ENCODE results near the gene VPREB3. TPM values are rescaled to one million over a fixed set of nuclear protein-coding genes. Genes with fewer than 3 reads are reported as not detected.

VPREB3 gene
- total and polyA plus RNA-seq, 10 of the 15 experiments (the other 5 are each of a cell fraction or from before 2014, with no cell fraction given): 0.75 to 79.5 (median 23.8) TPM

GRCh38 chr22:23800297-23801237, 46.3 kb upstream of the VPREB3 start:
- Histone ChIP-seq H3K27me3 (replicated peaks in 1 of 2; ENCODE audit: control insufficient read depth in 2 of 2, insufficient read depth in 2 of 2, low read length in 1 of 2) (no peaks in the 10 kb centered on the region), H3K27ac (ENCODE audit: control insufficient read depth, insufficient read depth) (peak overlapping the region; percentile 89), H3K9me3 (replicated peaks; ENCODE audit: control insufficient read depth, insufficient read depth, low read length) (no peaks in the 10 kb centered on the region), H4K20me1 (ENCODE audit: control insufficient read depth, insufficient read depth) (no peaks in the 10 kb centered on the region), H3K79me2 (ENCODE audit: control insufficient read depth, insufficient read depth, low read length) (peaks cover 30% of the 10 kb centered on the region), H3K36me3 (ENCODE audit: control insufficient read depth in 2 of 2, insufficient read depth in 2 of 2, low read length in 1 of 2) (peaks cover 20 to 32% of the 10 kb centered on the region in 2 experiments), H3K4me2 (ENCODE audit: control insufficient read depth, insufficient read depth) (peak overlapping the region; percentile 19), H2AFZ (ENCODE audit: control insufficient read depth, low read depth, low read length) (no peak overlapping the region), H3K4me1 (ENCODE audit: control insufficient read depth, insufficient read depth, low read length) (peaks cover 76% of the 10 kb centered on the region), H3K4me3 (no peak overlapping the region), H3K9ac (ENCODE audit: control insufficient read depth, insufficient read depth, low read length) (peak overlapping the region; percentile 53; the same call in 1 of the 2 replicates)
- CTCF ChIA-PET: interaction anchor here (0.7 to 1.4 kb wide), 4 partner anchors 11 to 44 kb away, joined by 3 to 5 read pairs (median 3); no protein-coding TSS in a partner anchor
- FAIRE-seq (peak; percentile 62), DNase-seq (ENCODE audit: low read depth, low spot score) (peak; percentile 87), ATAC-seq (peak; percentile 70)
- RAD21 ChIA-PET (ENCODE audit: unreplicated experiment): interaction anchor here (1.0 to 2.6 kb wide), 2 partner anchors 11 to 45 kb away, joined by 3 to 9 read pairs; no protein-coding TSS in a partner anchor
- intact Hi-C loops (cut with micrococcal nuclease; ENCODE audit: unreplicated experiment): loop anchor here (2.0 kb wide), 1 partner anchor 38 kb away; the partner anchor contains the start of gene DERL3
- in situ Hi-C loops (cut with MboI): no loop called here
- POLR2A ChIA-PET: interaction anchor here (1.0 to 3.3 kb wide), 2 partner anchors 11 to 37 kb away, joined by 3 to 11 read pairs; no protein-coding TSS in a partner anchor
- SMC1A ChIA-PET (ENCODE audit: uncharacterized antibody, unreplicated experiment): interaction anchor here (1.3 kb wide), 1 partner anchor 46 kb away, joined by 5 read pairs; no protein-coding TSS in a partner anchor
- 1% methylated on average over 18 of the region's 18 CpGs for WGBS (ENCODE audit: insufficient coverage, insufficient replicate concordance, low lambda C conversion rate, missing lambda C conversion rate)
- no TSS peak for BruUV-seq (replicated peaks)
- TF ChIP-seq RAD21 (IDR thresholded peaks at IDR 0.05; ENCODE audit: insufficient read depth, low read depth, low read length) (no peak), CREM (IDR thresholded peaks at IDR 0.05; ENCODE audit: low read depth) (peak; percentile 37; the same call in 1 of the 2 replicates), ETV6 (conservative IDR thresholded peaks at IDR 0.05 in 1 of 2, IDR thresholded peaks at IDR 0.05 in 1 of 2; ENCODE audit: borderline replicate concordance in 1 of 2, low read depth in 1 of 2) (peak in 1 of 2 experiments; percentile 61; a peak in 2 of 4 replicates), MEF2B (IDR thresholded peaks at IDR 0.05; ENCODE audit: partially characterized antibody, poor library complexity, severe bottlenecking) (peak; percentile 98), SP1 (IDR thresholded peaks at IDR 0.05; ENCODE audit: low read depth, low read length) (peak; percentile 49), SMARCA5 (IDR thresholded peaks at IDR 0.05) (peak; percentile 57; the same call in 1 of the 2 replicates), HDGF (IDR thresholded peaks at IDR 0.05) (peak; percentile 89; the same call in 1 of the 2 replicates), MTA3 (IDR thresholded peaks at IDR 0.05; ENCODE audit: borderline replicate concordance, low read length) (peak; percentile 29; the same call in 1 of the 2 replicates), KDM1A (IDR thresholded peaks at IDR 0.05; ENCODE audit: borderline replicate concordance) (no peak), NR2F1 (conservative IDR thresholded peaks at IDR 0.05) (peak; percentile 88), NFIC (IDR thresholded peaks at IDR 0.05; ENCODE audit: low read depth, low read length) (peak; percentile 58; the same call in 1 of the 2 replicates), ESRRA (IDR thresholded peaks at IDR 0.05; ENCODE audit: low read length) (no peak), BCL11A (IDR thresholded peaks at IDR 0.05; ENCODE audit: low read depth, low read length) (peak; percentile 57; the same call in 1 of the 2 replicates), POLR2AphosphoS5 (IDR thresholded peaks at IDR 0.05; ENCODE audit: low read length) (peak; percentile 37), SRF (IDR thresholded peaks at IDR 0.05; ENCODE audit: low read depth in 2 of 2, low read length in 2 of 2) (no peak), MXI1 (IDR thresholded peaks at IDR 0.05; ENCODE audit: low read depth, low read length) (peak; percentile 32; the same call in 1 of the 2 replicates), TCF12 (IDR thresholded peaks at IDR 0.05; ENCODE audit: low read depth, low read length) (peak; percentile 95), RAD51 (IDR thresholded peaks at IDR 0.05) (no peak), CHD4 (IDR thresholded peaks at IDR 0.05) (0 out of 2 replicates have a peak, but pooled peaks have one; percentile 75), EED (IDR thresholded peaks at IDR 0.05; ENCODE audit: low read depth) (peak; percentile 85), ATF7 (IDR thresholded peaks at IDR 0.05; ENCODE audit: low read depth) (peak; percentile 41)

Data from GM12878 (cell line).